ENCODE data around the gene SSR2.

The SSR2 gene

GRCh38 chr1:155974208-155975115, 46.3 kb downstream of the SSR2 start:
- no peak for DNase-seq (ENCODE audit: low read depth)

DNA sequence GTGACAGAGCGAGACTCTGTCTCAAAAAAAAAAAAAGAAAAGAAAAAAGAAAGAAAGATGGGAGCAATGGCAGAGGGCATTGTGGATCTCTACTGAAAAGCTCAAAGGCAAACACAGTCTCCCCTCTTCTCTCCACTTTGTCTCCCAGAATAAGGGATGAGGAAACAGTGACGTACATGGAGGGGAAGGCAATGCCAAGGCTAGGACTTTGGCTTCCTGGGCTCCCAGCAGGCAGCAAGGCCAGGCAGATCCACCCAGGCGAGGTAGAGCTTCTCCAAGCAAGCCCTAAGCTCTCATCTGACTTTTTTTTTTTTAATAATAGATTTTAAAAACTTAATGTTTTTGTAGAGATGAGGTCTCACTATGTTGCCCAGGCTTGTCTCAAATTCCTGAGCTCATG, 47.0 kb downstream of the SSR2 start:
- DNase-seq (ENCODE audit: low read depth): no peak

DNA sequence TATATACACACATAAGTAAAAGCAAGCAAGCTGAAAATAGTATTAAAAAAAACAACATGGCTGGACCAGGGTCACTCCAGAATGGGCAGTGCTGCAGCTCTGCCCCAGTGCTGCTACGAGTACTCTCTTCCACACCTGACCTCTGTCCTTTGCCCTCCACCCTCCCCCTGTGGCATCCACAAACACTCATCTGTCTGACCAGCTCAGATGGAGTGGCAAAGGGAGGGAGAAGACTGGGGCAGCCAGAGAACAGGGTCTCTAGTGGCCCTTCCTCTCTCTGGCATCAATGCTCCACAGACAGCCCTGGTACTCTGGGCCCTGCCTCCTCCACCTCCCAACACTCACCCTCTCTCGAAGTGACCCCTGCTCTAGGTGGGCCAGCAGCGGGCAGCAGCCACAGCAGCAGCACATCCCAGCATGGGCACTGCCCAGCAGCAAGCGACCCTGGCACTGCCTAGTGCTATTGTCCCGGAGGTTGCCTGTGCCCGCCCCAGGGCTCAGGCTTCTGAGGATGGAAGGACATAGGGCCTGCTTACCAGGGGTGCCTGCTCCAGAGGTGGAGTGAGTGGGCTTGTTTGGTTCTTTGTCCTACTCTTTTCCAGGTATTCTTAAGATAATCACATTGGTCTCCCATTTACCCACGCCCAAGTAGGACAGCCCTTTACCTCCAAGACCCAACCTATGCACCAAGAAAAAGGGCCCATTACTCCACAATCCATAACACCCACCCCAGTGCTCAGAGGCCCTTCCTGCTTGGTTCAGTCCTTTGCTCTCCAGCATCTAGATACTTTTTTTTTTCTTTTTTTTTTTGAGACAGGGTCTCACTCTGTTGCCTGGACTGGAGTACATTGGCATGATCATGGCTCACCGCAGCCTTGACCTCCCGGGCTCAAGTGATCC, 48.6 kb downstream of the SSR2 start:
- DNase-seq (ENCODE audit: low read depth): no peak

- no peak for DNase-seq (ENCODE audit: low read depth)
These were observed 50.1 kb downstream of the SSR2 start for GRCh38 chr1:155970531-155971167.

GRCh38 chr1:155969377-155969791, 51.4 kb downstream of the SSR2 start:
- DNase-seq (ENCODE audit: low read depth): no peak

DNA sequence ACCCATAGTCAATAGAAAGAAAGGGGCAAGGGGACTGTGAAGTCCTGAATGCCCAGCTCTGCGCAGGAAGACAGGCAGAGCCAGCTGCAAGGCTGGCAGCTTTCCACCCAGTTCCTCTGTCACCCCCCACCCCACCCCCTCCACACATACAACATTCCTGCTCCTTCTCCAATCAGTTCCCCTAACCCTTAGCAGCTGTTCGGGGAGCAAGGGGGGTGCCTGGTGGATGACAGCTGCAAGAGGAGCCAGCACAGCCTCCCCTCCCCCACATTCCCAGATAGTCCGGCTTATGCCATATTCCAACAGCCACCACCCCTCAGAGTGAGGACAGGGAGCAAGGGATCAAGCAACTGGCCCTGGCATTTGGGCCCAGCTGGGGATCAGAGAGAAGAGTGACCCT, 52.1 kb downstream of the SSR2 start:
- no peak for DNase-seq (ENCODE audit: low read depth)

- no peak for DNase-seq (ENCODE audit: low read depth)
These were observed 52.7 kb downstream of the SSR2 start for GRCh38 chr1:155968051-155968400.

GRCh38 chr1:155967341-155968050, 53.3 kb downstream of the SSR2 start:
- DNase-seq (ENCODE audit: low read depth): no peak

- no peak for DNase-seq (ENCODE audit: low read depth)
These were observed 54.0 kb downstream of the SSR2 start for GRCh38 chr1:155966750-155967149.

DNA sequence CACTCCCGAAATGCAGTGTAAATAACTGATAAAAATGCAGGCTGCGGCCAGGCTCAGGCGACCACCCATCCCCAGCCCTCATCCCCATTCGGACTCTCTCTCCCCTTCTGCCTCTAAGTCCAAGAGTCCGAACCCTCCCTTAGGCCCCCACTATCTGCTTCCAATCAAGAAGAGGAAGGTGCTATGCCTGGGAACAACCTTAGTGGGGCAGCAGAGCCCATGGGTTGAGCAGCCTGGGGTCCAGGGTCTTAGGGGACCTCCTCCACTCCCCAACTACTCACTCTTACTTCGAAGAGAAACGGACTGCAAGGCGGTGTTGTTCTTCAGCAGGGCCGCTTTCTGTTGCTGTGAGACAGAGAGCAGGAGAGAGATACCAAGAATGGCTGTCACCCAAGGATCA, 54.6 kb downstream of the SSR2 start:
- no peak for DNase-seq (ENCODE audit: low read depth)

- DNase-seq (ENCODE audit: low read depth): no peak
These were observed 56.6 kb downstream of the SSR2 start for GRCh38 chr1:155964193-155964592.

- no peak for DNase-seq (ENCODE audit: low read depth)
These were observed 58.0 kb downstream of the SSR2 start for GRCh38 chr1:155962599-155963211.

DNA sequence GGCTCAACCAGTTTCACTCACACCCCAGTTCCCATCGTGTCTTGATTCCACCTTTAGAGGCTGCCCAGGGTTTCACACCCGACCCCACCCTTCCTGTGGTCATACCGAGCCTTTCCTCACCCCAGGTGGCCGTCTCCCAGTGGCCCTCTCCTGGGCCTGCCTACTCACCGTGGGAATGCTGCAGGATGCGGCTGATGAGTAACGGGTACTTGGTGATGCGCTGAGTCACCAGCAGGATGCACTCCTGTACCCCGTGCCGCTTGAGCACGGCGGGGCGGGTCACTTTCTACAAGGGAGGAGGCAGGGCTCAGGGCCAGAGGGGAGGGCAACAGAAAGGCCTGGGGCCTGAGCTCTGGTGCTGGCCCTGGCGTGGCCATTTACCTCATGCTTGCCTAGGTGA, 58.8 kb downstream of the SSR2 start:
- DNase-seq (ENCODE audit: low read depth): no peak

- DNase-seq (ENCODE audit: low read depth): no peak
These were observed 60.5 kb downstream of the SSR2 start for GRCh38 chr1:155960081-155960745.

Data from stimulated activated CD8-positive, alpha-beta memory T cell treated with anti-CD3 and anti-CD28 coated beads, Interleukin-12 subunit alpha, Interleukin-12 subunit beta, amount 100 ng/mL, for 4 hours (primary cell).